ENCODE data around the gene TMEM181. TPM values are rescaled to one million over a fixed set of nuclear protein-coding genes. Genes with fewer than 3 reads are reported as not detected.

The TMEM181 gene
- polyA plus RNA-seq, 1 of the 3 experiments (the other 2 are of a cell fraction): 19.5 TPM

GRCh38 chr6:158654498-158654897 lies 94.6 kb downstream of the TMEM181 start (continued):
- no peak for TF ChIP-seq REST (IDR thresholded peaks at IDR 0.05; ENCODE audit: low read depth, low read length)
- peak; percentile 90 for TF ChIP-seq MXI1 (IDR thresholded peaks at IDR 0.05; ENCODE audit: low read depth, low read length)
- TF ChIP-seq CHD2 (IDR thresholded peaks at IDR 0.05; ENCODE audit: low read length, partially characterized antibody): peak; percentile 24
- TF ChIP-seq FOXM1 (IDR thresholded peaks at IDR 0.05; ENCODE audit: low read depth): 0 out of 2 replicates have a peak, but pooled peaks have one; percentile 19
- peak; percentile 76; the same call in 1 of the 2 replicates for TF ChIP-seq USF1 (IDR thresholded peaks at IDR 0.05; ENCODE audit: borderline replicate concordance, low read depth)

- H3K27ac ChIP-seq (ENCODE audit: low read depth in 2 of 2, low read length in 1 of 2): peak overlapping the region; percentile 67 to 92
- no peaks in the 10 kb centered on the region for H3K79me2 ChIP-seq (ENCODE audit: insufficient read depth)
- H3K9ac ChIP-seq: peak overlapping the region; percentile 63
- DNase-seq: no peak
- no peaks in the 10 kb centered on the region for H3K36me3 ChIP-seq (replicated peaks in 1 of 2; ENCODE audit: control insufficient read depth in 1 of 2, insufficient read depth in 2 of 2, low read length in 1 of 2)
- H3K4me2 ChIP-seq: peak overlapping the region; percentile 62
- 0 out of 4 replicates have a peak overlapping the region, but pooled peaks of 1 of the 2 experiments have one; percentile 1 for H3K4me3 ChIP-seq (ENCODE audit: low read depth in 2 of 2, low read length in 1 of 2)
- no peaks in the 10 kb centered on the region for H3K9me2 ChIP-seq
- 23% methylated on average over 10 of the region's 10 CpGs for WGBS (ENCODE audit: low lambda C conversion rate)
- CTCF ChIA-PET: interaction anchor here (1.1 to 1.9 kb wide), 2 partner anchors 36 to 434 kb away, joined by 3 to 7 read pairs; no protein-coding TSS in a partner anchor
- no peaks in the 10 kb centered on the region for H3K27me3 ChIP-seq (ENCODE audit: insufficient read depth)
- peaks cover 16 to 25% of the 10 kb centered on the region in 2 experiments; a peak in 3 of 4 replicates for H3K4me1 ChIP-seq (ENCODE audit: control insufficient read depth in 1 of 2, insufficient read depth in 2 of 2, low read depth in 1 of 2, low read length in 1 of 2)
- no peaks in the 10 kb centered on the region for H4K20me1 ChIP-seq (ENCODE audit: insufficient read depth)
- H2AFZ ChIP-seq (ENCODE audit: low read depth): peak overlapping the region; percentile 76; the same call in 1 of the 2 replicates
- H3K9me3 ChIP-seq: no peaks in the 10 kb centered on the region
- POLR2A ChIA-PET: interaction anchor here (0.6 to 1.3 kb wide), 2 partner anchors 11 to 454 kb away, joined by 3 to 11 read pairs; partner anchors contain the start of gene DYNLT1
- TF ChIP-seq TEAD4 (IDR thresholded peaks at IDR 0.05; ENCODE audit: borderline replicate concordance, insufficient read depth) (no peak; the same call in 1 of the 2 replicates), ZBTB33 (IDR thresholded peaks at IDR 0.05; ENCODE audit: borderline replicate concordance, low read depth) (0 out of 2 replicates have a peak, but pooled peaks have one; percentile 1), NFIC (IDR thresholded peaks at IDR 0.05; ENCODE audit: borderline replicate concordance) (peak; percentile 34; the same call in 1 of the 2 replicates), FOSL2 (IDR thresholded peaks at IDR 0.05; ENCODE audit: borderline replicate concordance, low read depth) (peak; percentile 46), TCF12 (IDR thresholded peaks at IDR 0.05) (peak; percentile 7; the same call in 1 of the 2 replicates)
- H3F3A ChIP-seq (replicated peaks; ENCODE audit: insufficient read depth): peaks cover 41% of the 10 kb centered on the region
Measured at GRCh38 chr6:158654960-158655489, 95.1 kb downstream of the TMEM181 start.
